H9 (cell line): ENCODE data around the gene TMEM186. TPM values are rescaled to one million over a fixed set of nuclear protein-coding genes. Genes with fewer than 3 reads are reported as not detected.
"Not testable (repeated sequence)": the region's sequence is repeated elsewhere in the genome, so short reads cannot be mapped to it uniquely, and the experiment has no call there.

ENCODE experiments used
- DNase-seq: peaks from one replicate; pipeline ENCODE4 v3.0.0-alpha.2; 2017
- H2AFZ ChIP-seq: one replicate; pipeline ENCODE4 v1.6.1; 2013; ENCODE audit warnings: mild to moderate bottlenecking, low read length, control low read depth, moderate library complexity
- H2AK5ac ChIP-seq: 2 replicates; pipeline ENCODE4 v1.6.1; 2013; ENCODE audit warnings: low read length, control low read depth, mixed read lengths; ENCODE audit not compliant: insufficient read length
- H2BK120ac ChIP-seq: one replicate; pipeline ENCODE4 v1.6.1; 2013; ENCODE audit warnings: low read depth, mild to moderate bottlenecking, low read length, control low read depth, inconsistent platforms; ENCODE audit not compliant: poor library complexity, severe bottlenecking
- H2BK12ac ChIP-seq: 2 replicates; pipeline ENCODE4 v1.6.1; 2013; ENCODE audit warnings: low read length, control low read depth, mixed read lengths, low read depth; ENCODE audit not compliant: insufficient read length
- H2BK15ac ChIP-seq: 2 replicates; pipeline ENCODE4 v1.6.1; 2013; ENCODE audit warnings: low read depth, low read length, control low read depth
- H2BK20ac ChIP-seq: one replicate; pipeline ENCODE4 v1.6.1; 2013; ENCODE audit warnings: low read depth, mild to moderate bottlenecking, low read length, control low read depth, inconsistent platforms; ENCODE audit not compliant: poor library complexity, severe bottlenecking
- H2BK5ac ChIP-seq: 2 replicates; pipeline ENCODE4 v1.6.1; 2013; ENCODE audit warnings: low read length, control low read depth, mixed read lengths; ENCODE audit not compliant: insufficient read length
- H3K14ac ChIP-seq: 2 replicates; pipeline ENCODE4 v1.6.1; 2013; ENCODE audit warnings: low read length, control low read depth; ENCODE audit not compliant: insufficient read depth
- H3K18ac ChIP-seq: 2 replicates; pipeline ENCODE4 v1.6.1; 2013; ENCODE audit warnings: low read depth, mild to moderate bottlenecking, mixed read lengths, low read length, control low read depth; ENCODE audit not compliant: insufficient read length
- H3K23ac ChIP-seq: 2 replicates; pipeline ENCODE4 v1.6.1; 2013; ENCODE audit warnings: low read length, control low read depth, mixed read lengths, low read depth; ENCODE audit not compliant: insufficient read length
- H3K23me2 ChIP-seq: 2 replicates; pipeline ENCODE4 v1.6.1; 2013; ENCODE audit warnings: low read depth, mild to moderate bottlenecking, mixed read lengths, low read length, control low read depth; ENCODE audit not compliant: insufficient read length, poor library complexity, severe bottlenecking
- H3K27ac ChIP-seq: 2 replicates; pipeline ENCODE4 v1.5.1; 2013; ENCODE audit warnings: low read length, control low read depth, mixed read lengths, low read depth; ENCODE audit not compliant: insufficient read length
- H3K27me3 ChIP-seq: 2 replicates; pipeline ENCODE4 v1.6.1; 2013; ENCODE audit warnings: low read length, control low read depth, inconsistent platforms; ENCODE audit not compliant: insufficient read depth
- H3K4ac ChIP-seq: 2 replicates; pipeline ENCODE4 v1.6.1; 2013; ENCODE audit warnings: low read depth, mild to moderate bottlenecking, control low read depth, inconsistent platforms, low read length, moderate library complexity
- H3K4me1 ChIP-seq: 2 replicates; pipeline ENCODE4 v1.6.1; 2013; ENCODE audit warnings: low read length, control low read depth, inconsistent platforms; ENCODE audit not compliant: insufficient read depth
- H3K4me2 ChIP-seq: 2 replicates; pipeline ENCODE4 v1.6.1; 2013; ENCODE audit warnings: low read length, control low read depth, mixed read lengths; ENCODE audit not compliant: insufficient read length, insufficient read depth
- H3K56ac ChIP-seq: 2 replicates; pipeline ENCODE4 v1.6.1; 2013; ENCODE audit warnings: low read depth, mild to moderate bottlenecking, mixed read lengths, low read length, control low read depth; ENCODE audit not compliant: insufficient read length
- H3K79me1 ChIP-seq: 2 replicates; pipeline ENCODE4 v1.6.1; 2013; ENCODE audit warnings: low read depth, mild to moderate bottlenecking, moderate library complexity, low read length, control low read depth, inconsistent platforms; ENCODE audit not compliant: insufficient read depth, poor library complexity, severe bottlenecking
- H3K79me2 ChIP-seq: 2 replicates; pipeline ENCODE4 v1.6.1; 2013; ENCODE audit warnings: low read length, control low read depth, inconsistent platforms; ENCODE audit not compliant: insufficient read depth
- H3K9ac ChIP-seq: 2 replicates; pipeline ENCODE4 v1.6.1; 2013; ENCODE audit warnings: low read length, control low read depth, mixed read lengths; ENCODE audit not compliant: insufficient read length; ENCODE audit errors: extremely low read depth
- H3K9me3 ChIP-seq: one replicate; pipeline ENCODE4 v1.6.1; 2013; ENCODE audit warnings: low read depth, low read length, inconsistent platforms; ENCODE audit not compliant: control insufficient read depth
- H3T11ph ChIP-seq: one replicate; pipeline ENCODE4 v1.6.1; 2013; ENCODE audit warnings: mild to moderate bottlenecking, low read length, control low read depth, inconsistent platforms
- H4K20me1 ChIP-seq: one replicate; pipeline ENCODE4 v1.6.1; 2013; ENCODE audit not compliant: control insufficient read depth, insufficient read length, insufficient read depth
- H4K5ac ChIP-seq: 2 replicates; pipeline ENCODE4 v1.6.1; 2013; ENCODE audit warnings: low read depth, mild to moderate bottlenecking, mixed read lengths, low read length, control low read depth; ENCODE audit not compliant: insufficient read length
- H4K8ac ChIP-seq: replicated peaks from 2 replicates; pipeline ENCODE4 v1.6.1; 2013; ENCODE audit warnings: low read length, control low read depth, mixed read lengths, low read depth; ENCODE audit not compliant: insufficient read length
- H4K91ac ChIP-seq: 2 replicates; pipeline ENCODE4 v1.6.1; 2013; ENCODE audit warnings: low read depth, mild to moderate bottlenecking, moderate library complexity, mixed read lengths, low read length, control low read depth; ENCODE audit not compliant: insufficient read length
- H3K27ac Mint-ChIP-seq, 3 experiments: 2 replicates in 2 of 3; 3 replicates in 1 of 3; pipeline ENCODE4 v1.8.0; 2020 to 2021; ENCODE audit warnings: mixed read lengths in 3 of 3, mild to moderate bottlenecking in 1 of 3, moderate library complexity in 1 of 3
- H3K27me3 Mint-ChIP-seq: 2 replicates; pipeline ENCODE4 v1.8.0; 2021; ENCODE audit warnings: low read depth, mild to moderate bottlenecking, moderate library complexity, mixed read lengths
- H3K36me3 Mint-ChIP-seq, 3 experiments: 2 replicates in 2 of 3; 3 replicates in 1 of 3; pipeline ENCODE4 v1.8.0; 2020 to 2021; ENCODE audit warnings: low read depth in 3 of 3, mixed read lengths in 3 of 3; ENCODE audit not compliant: insufficient read depth in 1 of 3
- H3K4me1 Mint-ChIP-seq, 2 experiments: 2 replicates each; pipeline ENCODE4 v1.8.0; 2020; ENCODE audit warnings: mixed read lengths in 2 of 2
- H3K4me3 Mint-ChIP-seq, 2 experiments: 2 replicates in 1 of 2; 3 replicates in 1 of 2; pipeline ENCODE4 v1.8.0; 2020 to 2021; ENCODE audit warnings: mild to moderate bottlenecking in 2 of 2, mixed read lengths in 2 of 2, moderate library complexity in 1 of 2
- H3K9me3 Mint-ChIP-seq, 2 experiments: 2 replicates in 1 of 2; 3 replicates in 1 of 2; pipeline ENCODE4 v1.8.0; 2020; ENCODE audit warnings: mild to moderate bottlenecking in 2 of 2, mixed read lengths in 2 of 2, moderate library complexity in 1 of 2
- CTCF ChIP-seq: fragments of 200-600 bp; sonication (generic); conservative IDR thresholded peaks from 3 replicates; pipeline ENCODE4 v1.8.0; 2021; ENCODE audit warnings: antibody characterized with exemption, mild to moderate bottlenecking
- WGBS: extraction: QIAGEN DNeasy Blood & Tissue Kit; methylation state at CpG from one replicate; pipeline ENCODE4 v1.1.7; 2013; ENCODE audit warnings: missing lambda C conversion rate, low lambda C conversion rate, mixed read lengths; ENCODE audit not compliant: insufficient read length; ENCODE audit errors: extremely low coverage; 5-methylcytosine and 5-hydroxymethylcytosine counted together
- total RNA-seq: library from RNA; stranded (reverse); gene quantifications from 2 replicates; pipeline ENCODE4 v1.2.1, GENCODE V29; 2021

TMEM186 gene
- total RNA-seq, 1 experiment from 2014 or later, result 9.6 TPM

- Histone ChIP-seq H3K23ac (no peak overlapping the region), H3K4ac (no peak overlapping the region), H3K27ac (no peak overlapping the region), H2AK5ac (no peak overlapping the region), H3K9ac (no peak overlapping the region), H3K4me2 (no peak overlapping the region), H2BK120ac (no peak overlapping the region), H3K4me1 (no peaks in the 10 kb centered on the region), H3K56ac (no peak overlapping the region), H2BK12ac (no peak overlapping the region), H3K23me2 (no peaks in the 10 kb centered on the region), H4K20me1 (no peaks in the 10 kb centered on the region), H2BK20ac (no peak overlapping the region), H2BK15ac (no peak overlapping the region), H3K18ac (no peak overlapping the region), H3K9me3 (no peaks in the 10 kb centered on the region), H4K91ac (no peak overlapping the region), H2AFZ (no peak overlapping the region), H3K14ac (no peak overlapping the region), H3K79me2 (no peaks in the 10 kb centered on the region), H3T11ph (no peak overlapping the region), H4K8ac (no peak overlapping the region), H2BK5ac (no peak overlapping the region), H3K79me1 (no peaks in the 10 kb centered on the region), H3K27me3 (no peaks in the 10 kb centered on the region), H4K5ac (no peak overlapping the region)
- no peak for DNase-seq
- Mint-ChIP-seq H3K27ac (0 out of 7 replicates have a peak overlapping the region, but pooled peaks of 1 of the 3 experiments have one; percentile 76), H3K9me3 (no peaks in the 10 kb centered on the region), H3K4me1 (peaks cover 0 to 1% of the 10 kb centered on the region in 2 experiments; a peak in 1 of 4 replicates), H3K36me3 (no peaks in the 10 kb centered on the region; a peak in 1 of 7 replicates), H3K4me3 (no peak overlapping the region), H3K27me3 (peaks cover 1% of the 10 kb centered on the region; the same call in 1 of the 2 replicates)
- WGBS, result no CpG with 5 or more reads among the region's 8 CpGs
- no peak for TF ChIP-seq CTCF
Measured at GRCh38 chr16:8788578-8789172, 8.8 kb downstream of the TMEM186 start.

GRCh38 chr16:8786316-8786715, 11.1 kb downstream of the TMEM186 start:
- not testable (repeated sequence) for H3K4me2 ChIP-seq, H2BK20ac ChIP-seq, H3K23me2 ChIP-seq, H3K23ac ChIP-seq, H2BK12ac ChIP-seq, H4K8ac ChIP-seq, DNase-seq, H3K4me1 ChIP-seq, H3K4me3 Mint-ChIP-seq, H3K36me3 Mint-ChIP-seq, H3K27me3 ChIP-seq, H2BK5ac ChIP-seq, H3K79me2 ChIP-seq, H3K14ac ChIP-seq, H3K27me3 Mint-ChIP-seq, H3K9ac ChIP-seq, H3T11ph ChIP-seq, H4K20me1 ChIP-seq, H3K27ac Mint-ChIP-seq, H3K9me3 Mint-ChIP-seq, H3K27ac ChIP-seq, H3K79me1 ChIP-seq, H4K5ac ChIP-seq, H4K91ac ChIP-seq, H3K4me1 Mint-ChIP-seq, H2BK120ac ChIP-seq, H3K18ac ChIP-seq, H2BK15ac ChIP-seq, H2AK5ac ChIP-seq, H3K9me3 ChIP-seq, H3K56ac ChIP-seq, H3K4ac ChIP-seq, H2AFZ ChIP-seq
- no CpG with 5 or more reads among the region's 11 CpGs for WGBS
